WTC11 (cell line): ENCODE data around the gene SART1. TPM values are rescaled to one million over a fixed set of nuclear protein-coding genes. Genes with fewer than 3 reads are reported as not detected.

Experiments used
- ATAC-seq: fragments of 200-7000 bp; cut with Tn5 transposase; 2 replicates; pipeline ENCODE4 v1.10.0; 2021; ENCODE audit warnings: mild to moderate bottlenecking, moderate library complexity
- CTCF ChIA-PET: fragments of 300-600 bp; sonication (Branson Sonifier 250); formaldehyde crosslinking; loops from one replicate; lab custom pipeline; 2021; ENCODE audit warnings: antibody characterized with exemption; lab: Charles Lee
- POLR2A ChIA-PET: fragments of 350-600 bp; sonication (Branson Sonifier 250); formaldehyde crosslinking; loops from one replicate; lab custom pipeline; 2021; ENCODE audit warnings: antibody characterized with exemption; lab: Charles Lee
- DNase-seq: peaks from one replicate; pipeline ENCODE4 v3.0.0; 2021; ENCODE audit warnings: low spot score
- H3K27ac Mint-ChIP-seq: 2 replicates; pipeline ENCODE4 v1.8.0; 2021; ENCODE audit warnings: mixed read lengths
- H3K27me3 Mint-ChIP-seq: 2 replicates; pipeline ENCODE4 v1.8.0; 2021; ENCODE audit warnings: low read depth, mild to moderate bottlenecking, moderate library complexity, mixed read lengths
- H3K36me3 Mint-ChIP-seq: 2 replicates; pipeline ENCODE4 v1.8.0; 2021; ENCODE audit warnings: mixed read lengths
- H3K4me1 Mint-ChIP-seq: 2 replicates; pipeline ENCODE4 v1.8.0; 2022; ENCODE audit warnings: mixed read lengths
- H3K4me3 Mint-ChIP-seq: 2 replicates; pipeline ENCODE4 v1.8.0; 2021; ENCODE audit warnings: mild to moderate bottlenecking, moderate library complexity, mixed read lengths
- H3K9me3 Mint-ChIP-seq: 2 replicates; pipeline ENCODE4 v1.8.0; 2021; ENCODE audit warnings: mixed read lengths
- ATF1 ChIP-seq: sonication (generic); formaldehyde crosslinking; IDR thresholded peaks from 2 replicates; pipeline ENCODE4 v1.8.1; 2023; ENCODE audit warnings: mild to moderate bottlenecking, moderate library complexity, missing genetic modification reagents
- EMX1 ChIP-seq: fragments of 250-450 bp; sonication (Bioruptor Pico); IDR thresholded peaks from 2 replicates; pipeline ENCODE4 v1.8.0; 2021; ENCODE audit warnings: mild to moderate bottlenecking
- ESRRA ChIP-seq: sonication (generic); formaldehyde crosslinking; IDR thresholded peaks from 2 replicates; pipeline ENCODE4 v1.8.1; 2022; ENCODE audit warnings: mild to moderate bottlenecking, missing genetic modification reagents, borderline replicate concordance
- FOXJ3 ChIP-seq: sonication (generic); formaldehyde crosslinking; IDR thresholded peaks from 2 replicates; pipeline ENCODE4 v1.9.0; 2021; ENCODE audit warnings: missing genetic modification reagents, mild to moderate bottlenecking, borderline replicate concordance
- NR1H2 ChIP-seq: sonication (generic); formaldehyde crosslinking; IDR thresholded peaks from 2 replicates; pipeline ENCODE4 v1.9.0; 2021; ENCODE audit warnings: mild to moderate bottlenecking, moderate library complexity, missing genetic modification reagents
- NR3C1 ChIP-seq: sonication (generic); formaldehyde crosslinking; conservative IDR thresholded peaks from 2 replicates; pipeline ENCODE4 v1.8.1; 2023; ENCODE audit warnings: low read depth, mild to moderate bottlenecking, missing genetic modification reagents
- ZNF138 ChIP-seq: sonication (generic); formaldehyde crosslinking; conservative IDR thresholded peaks from 2 replicates; pipeline ENCODE4 v1.8.1; 2022; ENCODE audit warnings: mild to moderate bottlenecking, moderate library complexity, missing genetic modification reagents
- ZNF263 ChIP-seq: sonication (generic); formaldehyde crosslinking; IDR thresholded peaks from 2 replicates; pipeline ENCODE4 v1.8.1; 2022; ENCODE audit warnings: low read depth, mild to moderate bottlenecking, moderate library complexity, missing genetic modification reagents
- total RNA-seq: library from RNA; stranded (reverse); gene quantifications from 3 replicates; pipeline ENCODE4 v1.2.3, GENCODE V29; 2021
- TF ChIP-seq, protein P1 (sequence below): sonication (generic); formaldehyde crosslinking; IDR thresholded peaks from 2 replicates; pipeline ENCODE4 v1.8.0; 2023; ENCODE audit warnings: missing genetic modification reagents, mild to moderate bottlenecking, borderline replicate concordance
- TF ChIP-seq, protein P2 (sequence below): sonication (generic); formaldehyde crosslinking; IDR thresholded peaks from 2 replicates; pipeline ENCODE4 v1.8.0; 2022; ENCODE audit warnings: missing genetic modification reagents
- TF ChIP-seq, protein P3 (sequence below): sonication (generic); formaldehyde crosslinking; IDR thresholded peaks from 2 replicates; pipeline ENCODE4 v1.8.1; 2022; ENCODE audit warnings: mild to moderate bottlenecking, missing genetic modification reagents, moderate library complexity, borderline replicate concordance
- TF ChIP-seq, protein P4 (sequence below): sonication (generic); formaldehyde crosslinking; IDR thresholded peaks from 2 replicates; pipeline ENCODE4 v1.8.1; 2023; ENCODE audit warnings: mild to moderate bottlenecking, moderate library complexity, missing genetic modification reagents

The SART1 gene
- total RNA-seq, 1 experiment from 2014 or later: 57.0 TPM

DNA sequence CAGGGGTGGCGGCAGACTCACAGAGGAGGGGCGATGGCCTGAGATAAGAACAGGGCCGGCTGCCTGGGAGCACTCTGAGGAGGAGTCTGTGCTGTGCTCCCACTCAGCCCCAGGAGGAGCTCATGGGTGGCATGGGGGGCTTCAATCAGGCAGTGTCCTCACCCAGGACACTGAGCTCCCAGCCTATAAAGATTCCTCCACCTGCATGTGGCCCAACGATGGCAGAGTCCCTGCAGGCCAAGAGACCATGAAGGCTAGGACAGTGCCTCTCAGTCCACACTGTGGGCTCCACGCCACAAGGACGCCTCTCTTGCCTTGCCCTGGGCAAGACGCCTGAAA lies 52.2 kb downstream of the SART1 start (continued):
- TF ChIP-seq, protein P1, sequence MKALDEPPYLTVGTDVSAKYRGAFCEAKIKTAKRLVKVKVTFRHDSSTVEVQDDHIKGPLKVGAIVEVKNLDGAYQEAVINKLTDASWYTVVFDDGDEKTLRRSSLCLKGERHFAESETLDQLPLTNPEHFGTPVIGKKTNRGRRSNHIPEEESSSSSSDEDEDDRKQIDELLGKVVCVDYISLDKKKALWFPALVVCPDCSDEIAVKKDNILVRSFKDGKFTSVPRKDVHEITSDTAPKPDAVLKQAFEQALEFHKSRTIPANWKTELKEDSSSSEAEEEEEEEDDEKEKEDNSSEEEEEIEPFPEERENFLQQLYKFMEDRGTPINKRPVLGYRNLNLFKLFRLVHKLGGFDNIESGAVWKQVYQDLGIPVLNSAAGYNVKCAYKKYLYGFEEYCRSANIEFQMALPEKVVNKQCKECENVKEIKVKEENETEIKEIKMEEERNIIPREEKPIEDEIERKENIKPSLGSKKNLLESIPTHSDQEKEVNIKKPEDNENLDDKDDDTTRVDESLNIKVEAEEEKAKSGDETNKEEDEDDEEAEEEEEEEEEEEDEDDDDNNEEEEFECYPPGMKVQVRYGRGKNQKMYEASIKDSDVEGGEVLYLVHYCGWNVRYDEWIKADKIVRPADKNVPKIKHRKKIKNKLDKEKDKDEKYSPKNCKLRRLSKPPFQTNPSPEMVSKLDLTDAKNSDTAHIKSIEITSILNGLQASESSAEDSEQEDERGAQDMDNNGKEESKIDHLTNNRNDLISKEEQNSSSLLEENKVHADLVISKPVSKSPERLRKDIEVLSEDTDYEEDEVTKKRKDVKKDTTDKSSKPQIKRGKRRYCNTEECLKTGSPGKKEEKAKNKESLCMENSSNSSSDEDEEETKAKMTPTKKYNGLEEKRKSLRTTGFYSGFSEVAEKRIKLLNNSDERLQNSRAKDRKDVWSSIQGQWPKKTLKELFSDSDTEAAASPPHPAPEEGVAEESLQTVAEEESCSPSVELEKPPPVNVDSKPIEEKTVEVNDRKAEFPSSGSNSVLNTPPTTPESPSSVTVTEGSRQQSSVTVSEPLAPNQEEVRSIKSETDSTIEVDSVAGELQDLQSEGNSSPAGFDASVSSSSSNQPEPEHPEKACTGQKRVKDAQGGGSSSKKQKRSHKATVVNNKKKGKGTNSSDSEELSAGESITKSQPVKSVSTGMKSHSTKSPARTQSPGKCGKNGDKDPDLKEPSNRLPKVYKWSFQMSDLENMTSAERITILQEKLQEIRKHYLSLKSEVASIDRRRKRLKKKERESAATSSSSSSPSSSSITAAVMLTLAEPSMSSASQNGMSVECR (CRISPR knock-in tag): no peak

DNA sequence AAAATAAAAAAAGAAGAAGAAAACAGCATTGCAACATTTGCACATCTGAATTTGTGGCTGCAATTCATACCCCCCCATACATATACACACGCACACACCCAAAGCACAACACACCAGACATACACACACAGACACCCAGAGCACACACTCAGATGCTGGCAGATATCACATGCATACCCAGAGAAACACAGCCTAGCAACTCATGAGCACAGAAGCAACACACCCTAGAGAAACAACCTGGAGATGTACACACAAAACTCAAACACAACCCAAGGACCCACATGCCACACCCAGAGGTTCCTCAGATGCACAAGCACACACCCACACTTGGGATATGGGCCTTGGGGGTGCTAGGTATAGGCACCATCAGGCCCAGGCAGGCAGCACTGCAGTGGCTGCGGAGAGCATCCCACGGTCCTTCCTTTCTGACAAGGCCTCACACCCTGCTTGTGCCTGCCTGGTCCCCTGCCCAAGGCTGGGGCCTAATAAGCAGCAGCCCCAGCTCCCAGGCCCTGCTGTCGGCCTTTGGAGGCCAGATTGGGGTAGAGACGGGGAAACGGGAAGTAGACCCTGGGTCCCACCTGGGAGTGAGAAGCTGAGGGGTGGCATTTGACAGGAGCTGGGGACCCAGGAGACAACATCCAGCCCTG lies 53.4 kb downstream of the SART1 start:
- Mint-ChIP-seq H3K9me3 (no peaks in the 10 kb centered on the region), H3K4me3 (no peak overlapping the region), H3K27ac (no peak overlapping the region), H3K36me3 (no peaks in the 10 kb centered on the region), H3K4me1 (no peaks in the 10 kb centered on the region), H3K27me3 (peaks cover 22% of the 10 kb centered on the region)
- CTCF ChIA-PET: interaction anchor here (0.6 to 1.6 kb wide), 4 partner anchors 31 to 235 kb away, joined by 3 to 4 read pairs (median 4); partner anchors contain the start of gene CCDC85B
- TF ChIP-seq, protein P2, sequence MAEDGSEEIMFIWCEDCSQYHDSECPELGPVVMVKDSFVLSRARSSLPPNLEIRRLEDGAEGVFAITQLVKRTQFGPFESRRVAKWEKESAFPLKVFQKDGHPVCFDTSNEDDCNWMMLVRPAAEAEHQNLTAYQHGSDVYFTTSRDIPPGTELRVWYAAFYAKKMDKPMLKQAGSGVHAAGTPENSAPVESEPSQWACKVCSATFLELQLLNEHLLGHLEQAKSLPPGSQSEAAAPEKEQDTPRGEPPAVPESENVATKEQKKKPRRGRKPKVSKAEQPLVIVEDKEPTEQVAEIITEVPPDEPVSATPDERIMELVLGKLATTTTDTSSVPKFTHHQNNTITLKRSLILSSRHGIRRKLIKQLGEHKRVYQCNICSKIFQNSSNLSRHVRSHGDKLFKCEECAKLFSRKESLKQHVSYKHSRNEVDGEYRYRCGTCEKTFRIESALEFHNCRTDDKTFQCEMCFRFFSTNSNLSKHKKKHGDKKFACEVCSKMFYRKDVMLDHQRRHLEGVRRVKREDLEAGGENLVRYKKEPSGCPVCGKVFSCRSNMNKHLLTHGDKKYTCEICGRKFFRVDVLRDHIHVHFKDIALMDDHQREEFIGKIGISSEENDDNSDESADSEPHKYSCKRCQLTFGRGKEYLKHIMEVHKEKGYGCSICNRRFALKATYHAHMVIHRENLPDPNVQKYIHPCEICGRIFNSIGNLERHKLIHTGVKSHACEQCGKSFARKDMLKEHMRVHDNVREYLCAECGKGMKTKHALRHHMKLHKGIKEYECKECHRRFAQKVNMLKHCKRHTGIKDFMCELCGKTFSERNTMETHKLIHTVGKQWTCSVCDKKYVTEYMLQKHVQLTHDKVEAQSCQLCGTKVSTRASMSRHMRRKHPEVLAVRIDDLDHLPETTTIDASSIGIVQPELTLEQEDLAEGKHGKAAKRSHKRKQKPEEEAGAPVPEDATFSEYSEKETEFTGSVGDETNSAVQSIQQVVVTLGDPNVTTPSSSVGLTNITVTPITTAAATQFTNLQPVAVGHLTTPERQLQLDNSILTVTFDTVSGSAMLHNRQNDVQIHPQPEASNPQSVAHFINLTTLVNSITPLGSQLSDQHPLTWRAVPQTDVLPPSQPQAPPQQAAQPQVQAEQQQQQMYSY (CRISPR knock-in tag): no peak
- TF ChIP-seq, protein P3, sequence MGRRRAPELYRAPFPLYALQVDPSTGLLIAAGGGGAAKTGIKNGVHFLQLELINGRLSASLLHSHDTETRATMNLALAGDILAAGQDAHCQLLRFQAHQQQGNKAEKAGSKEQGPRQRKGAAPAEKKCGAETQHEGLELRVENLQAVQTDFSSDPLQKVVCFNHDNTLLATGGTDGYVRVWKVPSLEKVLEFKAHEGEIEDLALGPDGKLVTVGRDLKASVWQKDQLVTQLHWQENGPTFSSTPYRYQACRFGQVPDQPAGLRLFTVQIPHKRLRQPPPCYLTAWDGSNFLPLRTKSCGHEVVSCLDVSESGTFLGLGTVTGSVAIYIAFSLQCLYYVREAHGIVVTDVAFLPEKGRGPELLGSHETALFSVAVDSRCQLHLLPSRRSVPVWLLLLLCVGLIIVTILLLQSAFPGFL (CRISPR knock-in tag): no peak
- TF ChIP-seq NR1H2 (CRISPR knock-in tag): no peak
- TF ChIP-seq ESRRA: no peak
- TF ChIP-seq ZNF263 (CRISPR knock-in tag): no peak
- no peak for TF ChIP-seq NR3C1 (CRISPR knock-in tag)
- no peak for TF ChIP-seq FOXJ3 (CRISPR knock-in tag)
- TF ChIP-seq, protein P4, sequence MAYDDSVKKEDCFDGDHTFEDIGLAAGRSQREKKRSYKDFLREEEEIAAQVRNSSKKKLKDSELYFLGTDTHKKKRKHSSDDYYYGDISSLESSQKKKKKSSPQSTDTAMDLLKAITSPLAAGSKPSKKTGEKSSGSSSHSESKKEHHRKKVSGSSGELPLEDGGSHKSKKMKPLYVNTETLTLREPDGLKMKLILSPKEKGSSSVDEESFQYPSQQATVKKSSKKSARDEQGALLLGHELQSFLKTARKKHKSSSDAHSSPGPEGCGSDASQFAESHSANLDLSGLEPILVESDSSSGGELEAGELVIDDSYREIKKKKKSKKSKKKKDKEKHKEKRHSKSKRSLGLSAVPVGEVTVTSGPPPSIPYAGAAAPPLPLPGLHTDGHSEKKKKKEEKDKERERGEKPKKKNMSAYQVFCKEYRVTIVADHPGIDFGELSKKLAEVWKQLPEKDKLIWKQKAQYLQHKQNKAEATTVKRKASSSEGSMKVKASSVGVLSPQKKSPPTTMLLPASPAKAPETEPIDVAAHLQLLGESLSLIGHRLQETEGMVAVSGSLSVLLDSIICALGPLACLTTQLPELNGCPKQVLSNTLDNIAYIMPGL (CRISPR knock-in tag): no peak
- TF ChIP-seq EMX1 (CRISPR knock-in tag): no peak
- no peak for TF ChIP-seq ZNF138
- TF ChIP-seq ATF1 (CRISPR knock-in tag): no peak
- DNase-seq (no peak), ATAC-seq (no peak)
- POLR2A ChIA-PET: no interaction called here
